HFFc6 (cell line): Measurements from ENCODE around the gene H2BW2. TPM values are rescaled to one million over a fixed set of nuclear protein-coding genes. Genes with fewer than 3 reads are reported as not detected.
"Not testable (repeated sequence)": the region's sequence is repeated elsewhere in the genome, so short reads cannot be mapped to it uniquely, and the experiment has no call there.

Experiments
- DNase-seq: peaks from one replicate; pipeline ENCODE4 v3.0.0-alpha.2; 2018
- H3K27ac Mint-ChIP-seq: 2 replicates; pipeline ENCODE4 v1.8.0; 2020; ENCODE audit warnings: mild to moderate bottlenecking, mixed read lengths
- H3K27me3 Mint-ChIP-seq: 2 replicates; pipeline ENCODE4 v1.8.0; 2021; ENCODE audit warnings: mild to moderate bottlenecking, moderate library complexity, mixed read lengths; ENCODE audit not compliant: insufficient read depth
- H3K36me3 Mint-ChIP-seq: 2 replicates; pipeline ENCODE4 v1.8.0; 2021; ENCODE audit warnings: low read depth, mixed read lengths
- H3K4me1 Mint-ChIP-seq: 2 replicates; pipeline ENCODE4 v1.8.0; 2020; ENCODE audit warnings: low read depth, mixed read lengths
- H3K4me3 Mint-ChIP-seq: 2 replicates; pipeline ENCODE4 v1.8.0; 2020; ENCODE audit warnings: mild to moderate bottlenecking, moderate library complexity, mixed read lengths
- H3K9me3 Mint-ChIP-seq: 2 replicates; pipeline ENCODE4 v1.8.0; 2020; ENCODE audit warnings: mild to moderate bottlenecking, mixed read lengths
- CTCF ChIP-seq: fragments of 200-600 bp; sonication (generic); IDR thresholded peaks from 2 replicates; pipeline ENCODE4 v1.5.0; 2021; ENCODE audit warnings: antibody characterized with exemption, mild to moderate bottlenecking
- total RNA-seq, 6 experiments: library from RNA; stranded (reverse); fragmentation: NEBNext Ultra II Directional; extraction: Animal tissue kit (Norgen Biotek cat#: 25700); gene quantifications; 2 replicates in 1 of 6; 3 replicates in 5 of 6; pipeline ENCODE4 v1.2.3, GENCODE V29; 2021

The H2BW2 gene
- total RNA-seq, 6 experiments from 2014 or later, result not detected

- Mint-ChIP-seq H3K27ac (no peak overlapping the region), H3K4me3 (no peak overlapping the region), H3K36me3 (no peaks in the 10 kb centered on the region), H3K9me3 (no peaks in the 10 kb centered on the region), H3K4me1 (no peaks in the 10 kb centered on the region), H3K27me3 (peaks cover 21% of the 10 kb centered on the region)
- DNase-seq, result no peak
- TF ChIP-seq CTCF, result no peak
Measured at GRCh38 chrX:104018126-104018525, 21.6 kb upstream of the H2BW2 start.

- TF ChIP-seq CTCF, result no peak
- no peak overlapping the region for H3K4me3 Mint-ChIP-seq
- peaks cover 19% of the 10 kb centered on the region for H3K27me3 Mint-ChIP-seq
- H3K9me3 Mint-ChIP-seq, result no peaks in the 10 kb centered on the region
- H3K4me1 Mint-ChIP-seq, result no peaks in the 10 kb centered on the region
- DNase-seq, result no peak
- no peaks in the 10 kb centered on the region for H3K36me3 Mint-ChIP-seq
- H3K27ac Mint-ChIP-seq, result no peak overlapping the region
Measured at GRCh38 chrX:104041003-104041402, 1.2 kb downstream of the H2BW2 start.

GRCh38 chrX:104045642-104046041 lies 5.9 kb downstream of the H2BW2 start:
- Mint-ChIP-seq H3K27me3 (peaks cover 14% of the 10 kb centered on the region), H3K9me3 (no peaks in the 10 kb centered on the region), H3K4me1 (no peaks in the 10 kb centered on the region), H3K4me3 (no peak overlapping the region), H3K36me3 (no peaks in the 10 kb centered on the region), H3K27ac (no peak overlapping the region)
- no peak for TF ChIP-seq CTCF
- no peak for DNase-seq

- Mint-ChIP-seq H3K36me3 (no peaks in the 10 kb centered on the region), H3K27me3 (peaks cover 13% of the 10 kb centered on the region)
Measured at GRCh38 chrX:104047171-104047570, 7.4 kb downstream of the H2BW2 start.

GRCh38 chrX:104054956-104055355 lies 15.2 kb downstream of the H2BW2 start:
- not testable (repeated sequence) for H3K9me3 Mint-ChIP-seq, DNase-seq, H3K4me3 Mint-ChIP-seq, H3K4me1 Mint-ChIP-seq, H3K27ac Mint-ChIP-seq, H3K36me3 Mint-ChIP-seq, H3K27me3 Mint-ChIP-seq

More at GRCh38 chrX:104047171-104047570, 7.4 kb downstream of the H2BW2 start:
- DNase-seq, result no peak
- Mint-ChIP-seq H3K4me3 (no peak overlapping the region), H3K27ac (no peak overlapping the region), H3K4me1 (no peaks in the 10 kb centered on the region), H3K9me3 (no peaks in the 10 kb centered on the region)
- TF ChIP-seq CTCF, result no peak

GRCh38 chrX:104062636-104063035 lies 22.9 kb downstream of the H2BW2 start:
- H3K36me3 Mint-ChIP-seq, H3K9me3 Mint-ChIP-seq, H3K27ac Mint-ChIP-seq: not testable (repeated sequence)

GRCh38 chrX:104075778-104076445 lies 36.2 kb downstream of the H2BW2 start, which contains the start of gene TMSB15C:
Gene TMSB15C (minus strand): TSS chrX:104076236.
- not testable (repeated sequence) for H3K27me3 Mint-ChIP-seq, DNase-seq, H3K4me1 Mint-ChIP-seq, H3K9me3 Mint-ChIP-seq, H3K36me3 Mint-ChIP-seq, H3K27ac Mint-ChIP-seq, H3K4me3 Mint-ChIP-seq

More at GRCh38 chrX:104062636-104063035, 22.9 kb downstream of the H2BW2 start:
- H3K4me3 Mint-ChIP-seq, H3K4me1 Mint-ChIP-seq, DNase-seq, H3K27me3 Mint-ChIP-seq: not testable (repeated sequence)

GRCh38 chrX:104077854-104078253 lies 38.1 kb downstream of the H2BW2 start:
- H3K27ac Mint-ChIP-seq, H3K4me1 Mint-ChIP-seq, H3K9me3 Mint-ChIP-seq, H3K27me3 Mint-ChIP-seq, DNase-seq, H3K4me3 Mint-ChIP-seq, H3K36me3 Mint-ChIP-seq: not testable (repeated sequence)
